Fibroblast of lung (primary cell): ENCODE data around the gene ISG15. TPM values are rescaled to one million over a fixed set of nuclear protein-coding genes. Genes with fewer than 3 reads are reported as not detected.

Source experiments
- polyA plus RNA-seq, 2 donors: library from polyadenylated mRNA; depleted of rRNA in 1 of 2; stranded (reverse) in 1 of 2; unstranded in 1 of 2; fragments of >200 nt; gene quantifications; 2 replicates each; pipeline ENCODE4 v1.2.1, GENCODE V29; 2011 to 2012; ENCODE audit warnings: missing spikeins in 1 of 2
- total RNA-seq: library from RNA; depleted of rRNA; stranded (reverse); fragments of >200 nt; gene quantifications from 2 replicates; pipeline ENCODE4 v1.2.1, GENCODE V29; 2014

Gene ISG15
- total and polyA plus RNA-seq, 2 donors (not counting 1 experiment from before 2014, with no cell fraction given): 24.2 to 93.3 TPM

Other genes with a start within 250 kb of the ISG15 start
- gene SAMD11, start 89.6 kb upstream of the ISG15 start, total RNA-seq: 3.8 and 7.7 TPM in 2 replicates
- gene SAMD11, start 89.6 kb upstream of the ISG15 start, polyA plus RNA-seq: 0.40 and 0.47 TPM in 2 replicates
- gene NOC2L, start 54.2 kb upstream of the ISG15 start, total RNA-seq: 61.1 and 61.9 TPM in 2 replicates
- 34.1 and 62.0 TPM in 2 replicates for gene NOC2L, start 54.2 kb upstream of the ISG15 start, polyA plus RNA-seq
- 5.6 and 7.4 TPM in 2 replicates for gene KLHL17, start 52.9 kb upstream of the ISG15 start, total RNA-seq
- gene KLHL17, start 52.9 kb upstream of the ISG15 start, polyA plus RNA-seq: 4.7 and 6.1 TPM in 2 replicates
- gene PLEKHN1, start 47.0 kb upstream of the ISG15 start, total RNA-seq: under 0.01 and 0.17 TPM in 2 replicates
- gene PLEKHN1, start 47.0 kb upstream of the ISG15 start, polyA plus RNA-seq: 0.41 and 0.44 TPM in 2 replicates
- 0.17 TPM in 1 of 2 replicates, not detected in the other for gene PERM1, start 31.4 kb upstream of the ISG15 start, total RNA-seq
- 0.03 TPM in 1 of 2 replicates, not detected in the other for gene PERM1, start 31.4 kb upstream of the ISG15 start, polyA plus RNA-seq
- 1.5 and 2.0 TPM in 2 replicates for gene HES4, start 13.4 kb upstream of the ISG15 start, total RNA-seq
- gene HES4, start 13.4 kb upstream of the ISG15 start, polyA plus RNA-seq: 0.10 and 0.49 TPM in 2 replicates
- 38.3 and 50.9 TPM in 2 replicates for gene AGRN, start 6.6 kb downstream of the ISG15 start, total RNA-seq
- gene AGRN, start 6.6 kb downstream of the ISG15 start, polyA plus RNA-seq: 15.6 and 20.7 TPM in 2 replicates
- gene RNF223, start 60.8 kb downstream of the ISG15 start, total RNA-seq: not detected in 2 replicates
- gene RNF223, start 60.8 kb downstream of the ISG15 start, polyA plus RNA-seq: not detected in 2 replicates
- 3.1 and 3.3 TPM in 2 replicates for gene C1orf159, start 102.6 kb downstream of the ISG15 start, total RNA-seq
- gene C1orf159, start 102.6 kb downstream of the ISG15 start, polyA plus RNA-seq: 2.6 and 3.4 TPM in 2 replicates
- gene TTLL10, start 160.4 kb downstream of the ISG15 start, total RNA-seq: under 0.01 TPM in 1 of 2 replicates, not detected in the other
- gene TTLL10, start 160.4 kb downstream of the ISG15 start, polyA plus RNA-seq: not detected in 2 replicates
- 0.77 and 1.3 TPM in 2 replicates for gene TNFRSF18, start 193.1 kb downstream of the ISG15 start, total RNA-seq
- gene TNFRSF18, start 193.1 kb downstream of the ISG15 start, polyA plus RNA-seq: 0.10 TPM in 1 of 2 replicates, not detected in the other
- under 0.01 and 0.17 TPM in 2 replicates for gene TNFRSF4, start 200.7 kb downstream of the ISG15 start, total RNA-seq
- 0.05 TPM in 1 of 2 replicates, not detected in the other for gene TNFRSF4, start 200.7 kb downstream of the ISG15 start, polyA plus RNA-seq
- 81.9 and 127 TPM in 2 replicates for gene SDF4, start 218.5 kb downstream of the ISG15 start, total RNA-seq
- 133 and 180 TPM in 2 replicates for gene SDF4, start 218.5 kb downstream of the ISG15 start, polyA plus RNA-seq
- gene B3GALT6, start 218.7 kb downstream of the ISG15 start, total RNA-seq: 19.3 and 19.5 TPM in 2 replicates
- gene B3GALT6, start 218.7 kb downstream of the ISG15 start, polyA plus RNA-seq: 15.7 and 17.9 TPM in 2 replicates
- gene C1QTNF12, start 233.2 kb downstream of the ISG15 start, total RNA-seq: 1.0 and 4.1 TPM in 2 replicates
- 0.27 and 0.60 TPM in 2 replicates for gene C1QTNF12, start 233.2 kb downstream of the ISG15 start, polyA plus RNA-seq